DND-41 (cell line): Measurements from ENCODE around the gene POU6F2.

ENCODE experiments used
- ATAC-seq: fragments of 200-7000 bp; cut with Tn5 transposase; 3 replicates; pipeline ENCODE4 v1.9.1; 2021; ENCODE audit warnings: low read depth; ENCODE audit not compliant: insufficient read depth
- DNase-seq: peaks from one replicate; pipeline ENCODE4 v3.0.0-alpha.2; 2020
- H2AFZ ChIP-seq: 2 replicates; pipeline ENCODE4 v1.6.0; 2012; ENCODE audit warnings: low read depth, low read length
- H3K27ac ChIP-seq: 2 replicates; pipeline ENCODE4 v1.5.1; 2012; ENCODE audit warnings: low read length, inconsistent platforms
- H3K27me3 ChIP-seq: fragments of 200-600 bp; sonication (generic); 2 replicates; pipeline ENCODE4 v1.6.0; 2012; ENCODE audit warnings: low read length, mild to moderate bottlenecking, inconsistent platforms; ENCODE audit not compliant: insufficient read depth, poor library complexity
- H3K36me3 ChIP-seq: 2 replicates; pipeline ENCODE4 v1.5.1; 2012; ENCODE audit warnings: low read length, inconsistent platforms; ENCODE audit not compliant: insufficient read depth
- H3K4me1 ChIP-seq: 2 replicates; pipeline ENCODE4 v1.5.1; 2012; ENCODE audit warnings: mild to moderate bottlenecking, low read length; ENCODE audit not compliant: insufficient read depth
- H3K4me2 ChIP-seq: 2 replicates; pipeline ENCODE4 v1.6.0; 2012; ENCODE audit warnings: mild to moderate bottlenecking, moderate library complexity, low read length, inconsistent platforms; ENCODE audit not compliant: insufficient read depth
- H3K4me3 ChIP-seq, 2 experiments: fragments of 200-600 bp in 1 of 2; shearing (Covaris generic) in 1 of 2; 2 replicates each; pipeline ENCODE4 v1.5.1; 2012 to 2016; ENCODE audit warnings: inconsistent platforms in 2 of 2, low read length in 2 of 2, mild to moderate bottlenecking in 2 of 2, low read depth in 1 of 2, moderate library complexity in 1 of 2
- H3K79me2 ChIP-seq: 2 replicates; pipeline ENCODE4 v1.6.0; 2012; ENCODE audit warnings: low read length, inconsistent platforms; ENCODE audit not compliant: insufficient read depth
- H3K9ac ChIP-seq: 2 replicates; pipeline ENCODE4 v1.6.0; 2012; ENCODE audit warnings: low read depth, mild to moderate bottlenecking, inconsistent platforms, low read length, moderate library complexity
- H3K9me3 ChIP-seq: 2 replicates; pipeline ENCODE4 v1.5.1; 2012; ENCODE audit warnings: low read length, moderate library complexity, mild to moderate bottlenecking, inconsistent platforms; ENCODE audit not compliant: insufficient read depth, severe bottlenecking
- H4K20me1 ChIP-seq: 2 replicates; pipeline ENCODE4 v1.6.0; 2012; ENCODE audit warnings: low read length; ENCODE audit not compliant: insufficient read depth
- CTCF ChIP-seq: IDR thresholded peaks from 2 replicates; pipeline ENCODE4 v1.5.1; 2012; ENCODE audit warnings: borderline replicate concordance, low read length, moderate library complexity, mild to moderate bottlenecking; ENCODE audit not compliant: poor library complexity, severe bottlenecking; ENCODE audit errors: extremely low read depth
- EZH2 ChIP-seq: IDR thresholded peaks from 3 replicates; pipeline ENCODE4 v1.6.1; 2012; ENCODE audit warnings: borderline replicate concordance, low read depth, mild to moderate bottlenecking, moderate library complexity, low read length, inconsistent platforms; ENCODE audit not compliant: severe bottlenecking

The POU6F2 gene

GRCh38 chr7:39304668-39305405, 327.1 kb downstream of the POU6F2 start:
- DNase-seq (no peak), ATAC-seq (no peak)
- Histone ChIP-seq H2AFZ (no peak overlapping the region), H3K9me3 (no peaks in the 10 kb centered on the region), H3K4me1 (no peaks in the 10 kb centered on the region), H4K20me1 (no peaks in the 10 kb centered on the region), H3K9ac (no peak overlapping the region), H3K27me3 (peaks cover 19% of the 10 kb centered on the region), H3K4me3 (no peak overlapping the region), H3K79me2 (no peaks in the 10 kb centered on the region), H3K4me2 (no peak overlapping the region), H3K36me3 (no peaks in the 10 kb centered on the region), H3K27ac (no peak overlapping the region)
- TF ChIP-seq EZH2 (no peak), CTCF (no peak)

- Histone ChIP-seq H3K9me3 (no peaks in the 10 kb centered on the region), H3K36me3 (no peaks in the 10 kb centered on the region), H3K27ac (no peak overlapping the region), H3K4me1 (no peaks in the 10 kb centered on the region), H2AFZ (no peak overlapping the region), H3K4me2 (no peak overlapping the region), H3K9ac (no peak overlapping the region), H3K79me2 (no peaks in the 10 kb centered on the region), H3K4me3 (no peak overlapping the region), H4K20me1 (no peaks in the 10 kb centered on the region), H3K27me3 (peaks cover 19% of the 10 kb centered on the region)
- TF ChIP-seq EZH2 (no peak), CTCF (no peak)
- DNase-seq (no peak), ATAC-seq (no peak)
Observed at GRCh38 chr7:39306016-39306570, 328.4 kb downstream of the POU6F2 start.

- Histone ChIP-seq H3K9me3 (no peaks in the 10 kb centered on the region), H3K79me2 (no peaks in the 10 kb centered on the region), H3K27me3 (peaks cover 16% of the 10 kb centered on the region), H3K4me3 (no peak overlapping the region), H3K9ac (no peak overlapping the region), H3K27ac (no peak overlapping the region), H4K20me1 (no peaks in the 10 kb centered on the region), H3K36me3 (no peaks in the 10 kb centered on the region), H3K4me1 (no peaks in the 10 kb centered on the region), H2AFZ (no peak overlapping the region), H3K4me2 (no peak overlapping the region)
- ATAC-seq (no peak), DNase-seq (no peak)
- TF ChIP-seq EZH2 (no peak), CTCF (no peak)
Observed at GRCh38 chr7:39310699-39311098, 333.0 kb downstream of the POU6F2 start.
